Measurements from ENCODE around the gene MYO9A.

MYO9A gene

GRCh38 chr15:71841563-71841962, 276.4 kb downstream of the MYO9A start:
- no peak for DNase-seq

DNA sequence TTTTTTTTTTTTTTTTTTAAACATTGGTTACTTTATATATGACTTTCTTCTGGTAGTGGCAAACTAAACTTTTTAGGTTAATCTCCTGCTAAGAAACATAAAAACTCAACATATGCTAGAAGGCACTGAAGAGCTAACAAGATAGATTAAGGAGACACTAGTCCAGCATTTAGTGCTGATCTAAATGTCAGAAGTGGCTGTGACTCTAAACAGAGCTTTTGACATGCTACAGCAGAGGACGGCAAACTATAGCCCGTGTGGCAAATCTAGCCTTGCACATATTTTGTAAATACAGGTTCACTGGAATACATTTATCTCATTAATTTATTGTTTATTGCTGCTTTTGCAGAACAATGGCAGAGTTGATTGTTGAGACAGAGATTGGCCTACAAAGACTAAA, 287.0 kb downstream of the MYO9A start:
- no peak for DNase-seq

- DNase-seq: no peak
These were observed 291.8 kb downstream of the MYO9A start for GRCh38 chr15:71826196-71826595.

GRCh38 chr15:71825021-71825730, 292.8 kb downstream of the MYO9A start:
- no peak for DNase-seq

DNA sequence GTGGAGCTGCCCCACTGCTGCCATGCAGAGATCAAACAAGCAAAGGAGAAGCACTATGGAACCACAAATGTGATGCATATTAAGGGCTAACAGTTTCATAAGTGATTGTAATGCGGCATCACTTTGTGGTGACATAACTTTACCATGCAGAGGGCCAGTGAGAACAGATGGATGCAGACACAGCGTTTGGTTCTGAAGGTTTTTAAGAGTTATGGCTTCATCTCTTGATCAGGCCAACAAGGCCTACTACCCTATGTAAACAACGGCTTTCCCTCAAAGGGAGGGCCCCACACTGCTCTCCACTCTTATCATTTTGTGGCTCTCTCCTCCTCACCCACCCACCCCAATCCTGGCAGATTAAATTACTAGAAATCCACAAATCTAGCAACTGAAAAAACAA, 294.1 kb downstream of the MYO9A start:
- DNase-seq: no peak

DNA sequence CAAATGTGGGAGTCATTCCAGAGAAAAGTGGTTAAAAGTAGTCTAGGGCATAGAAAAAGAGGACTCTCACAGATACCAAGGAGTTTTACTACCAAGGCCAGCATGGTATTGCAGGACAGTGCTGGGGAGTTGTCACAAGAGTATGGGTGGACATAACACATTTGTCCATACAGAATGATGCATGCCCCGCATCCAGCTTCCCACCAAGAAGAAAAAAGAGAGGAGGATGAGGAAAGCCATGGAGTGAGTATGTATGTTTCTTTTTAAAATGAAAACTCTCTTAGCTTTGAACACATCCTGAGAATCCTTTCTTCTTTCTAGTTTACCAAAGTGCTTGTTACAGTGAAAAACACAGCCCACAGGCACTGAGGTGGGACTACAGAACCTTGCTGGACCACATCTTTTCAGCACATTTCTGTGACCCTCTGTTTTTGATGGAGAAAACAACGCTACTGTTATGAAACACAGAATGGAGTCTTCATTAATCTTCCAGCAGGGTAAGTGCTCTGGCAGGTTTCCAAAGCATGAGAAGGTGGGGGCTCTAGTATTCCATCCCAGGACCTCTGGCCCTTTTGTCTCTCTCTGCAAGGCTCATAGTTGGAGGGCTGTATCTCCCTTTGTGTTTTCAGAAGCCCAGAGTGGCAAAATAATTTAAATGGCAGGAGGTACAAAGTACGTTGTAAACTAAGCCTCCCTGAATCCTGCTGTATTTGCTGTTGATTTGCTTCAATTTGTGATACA, 294.9 kb downstream of the MYO9A start:
- DNase-seq: no peak

DNA sequence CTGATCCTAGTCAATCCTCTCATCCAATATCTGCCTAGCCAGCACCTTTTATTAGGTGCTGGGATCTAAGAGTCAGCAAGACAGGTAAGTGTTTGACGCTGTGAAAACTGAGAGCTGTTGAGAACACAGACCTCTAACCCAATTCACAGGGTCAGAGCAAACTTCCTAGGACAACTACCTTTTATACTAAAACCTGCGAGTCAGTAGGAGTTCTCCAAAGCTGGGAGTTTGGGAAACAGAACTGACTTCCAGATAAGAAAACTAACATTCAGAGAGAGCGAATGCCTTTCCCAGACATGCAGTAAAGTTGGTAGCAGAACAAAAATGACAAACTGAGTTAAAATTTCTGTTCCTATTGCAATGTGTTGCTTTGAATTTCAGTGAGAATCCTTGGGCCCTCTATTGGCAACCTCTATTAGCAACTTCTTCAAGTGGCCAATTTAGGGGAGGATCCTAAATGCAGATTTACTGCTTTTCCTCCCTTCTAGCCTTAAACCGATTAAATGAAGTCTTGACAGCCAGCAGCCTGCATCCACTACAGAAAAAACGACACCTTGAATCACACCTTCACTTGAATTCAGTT, 296.3 kb downstream of the MYO9A start:
- no peak for DNase-seq

DNA sequence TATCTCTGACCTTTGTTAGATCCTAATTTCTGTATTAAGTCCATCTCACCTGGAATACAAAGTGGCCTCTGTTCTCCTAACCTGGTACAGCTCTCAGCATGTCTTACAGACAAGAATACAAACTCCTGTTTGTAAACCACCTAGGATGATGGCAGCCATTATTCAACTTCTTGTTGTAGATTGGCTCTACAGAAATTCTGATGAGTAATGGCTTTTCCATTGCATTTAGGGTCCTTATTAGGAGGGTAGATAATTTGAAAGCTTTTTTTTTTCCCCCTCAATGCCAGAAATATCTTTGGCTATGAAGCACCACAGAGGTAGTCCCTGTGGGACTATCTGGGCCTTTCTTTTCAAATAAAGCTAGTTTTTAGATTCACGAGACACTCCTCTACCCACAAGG, 297.8 kb downstream of the MYO9A start:
- DNase-seq: no peak

DNA sequence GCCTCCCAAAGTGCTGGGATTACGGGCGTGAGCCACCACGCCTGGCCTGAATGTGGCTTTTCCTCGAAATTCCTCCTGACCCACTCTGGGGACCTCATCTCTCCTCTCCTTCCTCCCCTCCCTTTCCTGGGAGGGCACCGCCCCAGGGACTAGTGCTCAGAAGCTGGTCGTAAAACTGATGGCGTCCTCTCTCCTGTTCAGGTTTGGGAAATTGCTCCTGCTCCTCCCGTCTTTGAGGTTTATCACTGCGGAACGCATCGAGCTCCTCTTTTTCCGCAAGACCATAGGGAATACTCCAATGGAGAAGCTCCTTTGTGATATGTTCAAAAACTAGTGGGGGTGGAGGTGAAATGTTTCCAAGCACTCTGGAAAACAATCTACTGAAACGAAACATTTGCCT, 300.6 kb downstream of the MYO9A start:
- DNase-seq: no peak

GRCh38 chr15:71815301-71815700, 302.6 kb downstream of the MYO9A start:
- no peak for DNase-seq

GRCh38 chr15:71813723-71814470, 304.1 kb downstream of the MYO9A start:
- DNase-seq: no peak

DNA sequence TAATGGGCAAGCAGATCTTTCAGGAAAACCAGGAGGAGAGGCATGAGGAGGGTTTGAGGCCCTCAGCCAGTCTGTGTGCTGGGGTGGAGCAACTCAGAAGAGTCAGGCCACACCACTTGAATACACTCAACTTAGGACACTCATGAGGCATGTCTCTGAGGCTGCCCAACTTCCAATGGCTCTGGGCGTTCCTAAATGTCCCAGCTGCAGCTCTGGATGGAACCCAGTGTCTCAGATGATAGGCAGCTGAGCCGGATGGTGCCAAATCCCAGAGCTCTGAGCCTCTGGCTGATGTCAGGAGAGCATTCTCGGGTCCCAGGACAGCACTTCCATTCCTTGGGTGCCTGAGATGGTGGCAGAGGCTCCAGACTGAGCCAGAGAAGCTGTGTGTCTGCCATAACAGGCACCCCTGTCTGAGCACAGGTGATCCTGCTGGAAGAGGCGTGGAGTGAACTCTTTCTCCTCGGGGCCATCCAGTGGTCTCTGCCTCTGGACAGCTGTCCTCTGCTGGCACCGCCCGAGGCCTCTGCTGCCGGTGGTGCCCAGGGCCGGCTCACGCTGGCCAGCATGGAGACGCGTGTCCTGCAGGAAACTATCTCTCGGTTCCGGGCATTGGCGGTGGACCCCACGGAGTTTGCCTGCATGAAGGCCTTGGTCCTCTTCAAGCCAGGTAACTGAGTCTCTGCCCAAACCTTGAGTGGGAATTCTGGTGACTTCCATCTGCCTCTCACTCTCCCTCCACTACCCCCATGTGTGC, 304.8 kb downstream of the MYO9A start:
- no peak for DNase-seq

DNA sequence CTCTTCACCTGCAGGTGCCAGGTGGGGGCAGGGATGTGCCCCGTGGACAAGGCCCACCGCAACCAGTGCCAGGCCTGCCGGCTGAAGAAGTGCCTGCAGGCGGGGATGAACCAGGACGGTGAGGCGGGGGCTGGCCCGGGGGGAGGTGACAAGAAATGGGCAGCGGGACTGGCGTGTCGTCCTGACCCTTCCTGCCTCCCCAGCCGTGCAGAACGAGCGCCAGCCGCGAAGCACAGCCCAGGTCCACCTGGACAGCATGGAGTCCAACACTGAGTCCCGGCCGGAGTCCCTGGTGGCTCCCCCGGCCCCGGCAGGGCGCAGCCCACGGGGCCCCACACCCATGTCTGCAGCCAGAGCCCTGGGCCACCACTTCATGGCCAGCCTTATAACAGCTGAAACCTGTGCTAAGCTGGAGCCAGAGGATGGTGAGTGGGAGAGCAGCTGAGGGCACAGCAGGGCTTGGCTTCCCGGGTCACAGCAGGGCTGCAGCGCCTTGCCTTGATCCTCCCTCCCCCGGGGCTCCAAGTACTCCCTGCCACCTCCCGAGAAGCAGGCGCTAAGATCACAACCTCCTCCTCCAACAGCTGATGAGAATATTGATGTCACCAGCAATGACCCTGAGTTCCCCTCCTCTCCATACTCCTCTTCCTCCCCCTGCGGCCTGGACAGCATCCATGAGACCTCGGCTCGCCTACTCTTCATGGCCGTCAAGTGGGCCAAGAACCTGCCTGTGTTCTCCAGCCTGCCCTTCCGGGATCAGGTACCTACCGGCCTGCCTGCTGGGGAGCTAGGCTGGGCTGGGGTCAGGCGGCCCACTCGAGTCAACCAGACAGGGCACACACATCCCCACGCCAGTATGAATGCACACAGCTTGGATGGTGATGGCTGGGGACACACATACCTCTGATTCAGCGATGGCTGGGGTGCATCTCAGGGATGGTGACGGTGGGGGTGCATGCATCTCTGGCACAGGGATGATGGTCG, 305.9 kb downstream of the MYO9A start:
- DNase-seq: no peak

DNA sequence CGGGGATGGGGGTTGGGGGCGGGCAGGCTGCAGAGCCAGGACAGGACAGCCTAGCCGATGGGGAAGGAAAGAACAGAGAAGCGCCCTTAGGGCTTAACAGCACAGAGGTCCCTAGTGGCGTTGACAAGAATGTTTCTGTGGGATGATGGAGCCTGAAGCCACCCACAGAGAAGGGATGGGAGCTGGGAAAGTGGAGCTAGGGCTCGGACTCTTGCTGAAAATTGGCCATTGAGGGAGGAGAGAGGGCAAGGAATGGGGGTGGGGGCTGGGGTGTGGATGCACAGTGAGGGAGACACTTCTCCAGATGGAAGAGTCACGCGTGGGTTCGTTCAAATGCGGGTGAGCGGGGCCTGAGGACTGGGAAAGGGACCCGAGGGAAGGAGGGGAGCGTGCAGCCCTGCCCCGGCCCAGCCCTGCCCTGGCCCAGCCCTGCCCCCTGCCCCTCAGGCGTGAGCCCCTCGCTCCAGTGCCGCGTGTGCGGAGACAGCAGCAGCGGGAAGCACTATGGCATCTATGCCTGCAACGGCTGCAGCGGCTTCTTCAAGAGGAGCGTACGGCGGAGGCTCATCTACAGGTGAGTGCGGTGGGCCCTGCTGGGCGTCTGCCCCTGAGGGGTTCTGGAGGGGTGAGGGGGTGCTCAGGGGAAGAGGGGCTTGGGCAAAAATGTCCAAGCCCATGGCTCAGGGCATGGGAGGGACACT, 306.8 kb downstream of the MYO9A start:
- DNase-seq: no peak

- no peak for DNase-seq
These were observed 307.5 kb downstream of the MYO9A start, which contains the start of gene NR2E3 for GRCh38 chr15:71810256-71811035. Gene NR2E3 (plus strand): TSS chr15:71810554. CDS start chr15:71810744, 190 bp downstream.

DNA sequence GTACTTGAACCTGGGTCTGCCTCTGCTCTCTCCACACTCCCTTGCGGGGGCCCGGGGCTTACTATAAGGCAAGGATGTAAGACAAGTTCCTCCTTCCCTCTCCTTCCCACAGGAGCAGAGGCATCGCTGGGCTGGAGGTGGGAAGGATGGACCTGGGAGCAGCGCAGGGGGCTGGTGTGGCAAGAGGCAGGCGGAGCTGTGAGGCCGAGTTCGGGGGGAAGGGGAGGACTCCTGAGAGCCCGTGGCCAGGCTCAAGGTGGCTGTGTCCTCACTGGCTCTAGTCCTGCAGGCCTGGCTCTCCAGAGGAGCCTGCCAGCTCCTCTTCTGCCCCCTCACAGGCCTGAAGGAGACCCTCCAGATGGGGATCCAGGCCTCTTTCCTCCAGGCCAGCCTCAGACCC, 308.6 kb downstream of the MYO9A start:
- DNase-seq: no peak

- no peak for DNase-seq
These were observed 309.5 kb downstream of the MYO9A start for GRCh38 chr15:71808311-71809020.

DNA sequence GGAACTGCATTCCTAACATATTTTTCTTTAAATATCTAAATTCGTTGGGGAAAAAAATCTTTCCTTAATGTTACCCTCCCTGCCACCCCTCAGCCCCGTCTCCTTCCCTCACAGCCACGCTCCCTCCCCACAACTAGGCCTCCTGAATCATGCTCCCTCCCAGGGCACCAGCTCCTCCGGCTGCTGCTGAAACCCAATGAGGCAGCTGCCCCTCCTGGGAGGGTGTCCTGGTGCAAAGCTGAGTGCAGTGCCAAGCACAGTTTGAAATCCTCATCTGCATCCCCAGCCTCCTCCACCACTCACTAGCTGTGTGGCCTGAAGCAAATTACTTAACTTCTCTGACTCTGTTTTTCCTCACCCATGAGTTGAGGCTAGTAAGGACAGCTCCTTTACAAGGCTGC, 310.3 kb downstream of the MYO9A start:
- DNase-seq: peak; percentile 44

DNA sequence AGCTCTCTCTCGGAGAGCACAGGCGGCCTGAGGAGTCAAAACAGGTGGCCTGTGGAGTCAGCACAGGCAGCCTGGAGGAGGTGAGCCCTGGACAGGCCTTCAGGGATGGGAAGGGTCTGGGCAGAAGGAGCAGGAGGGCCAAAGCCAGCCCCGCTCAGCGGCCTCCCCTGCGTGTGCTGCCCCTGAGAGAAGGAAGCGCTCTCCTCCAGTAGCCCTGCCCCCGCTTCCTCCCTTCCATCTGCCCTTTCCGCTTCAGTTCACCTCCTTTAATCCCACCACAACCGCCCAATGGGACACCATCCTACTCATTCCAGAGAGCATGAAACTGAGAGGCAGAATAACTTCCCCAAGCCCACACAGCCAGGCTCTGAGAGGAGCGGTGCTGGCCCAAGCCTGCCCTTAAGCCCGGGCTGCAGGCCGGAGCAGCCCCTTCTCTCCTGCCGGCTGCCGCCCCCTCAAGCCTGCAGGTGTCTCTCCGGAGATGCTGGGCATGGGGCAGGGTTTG, 310.8 kb downstream of the MYO9A start:
- no peak for DNase-seq

Measured in fibroblast of skin of back (primary cell).